OCI-M1 (cell line): ENCODE measurements around the gene AKT3.
"Not testable (repeated sequence)": the region's sequence is repeated elsewhere in the genome, so short reads cannot be mapped to it uniquely, and the experiment has no call there.

Experiments
- DNase-seq: peaks from one replicate; lab custom pipeline; 2025; lab: John Stamatoyannopoulos, UW

AKT3 gene

GRCh38 chr1:243597383-243597782, 252.7 kb downstream of the AKT3 start:
- no peak for DNase-seq

DNA sequence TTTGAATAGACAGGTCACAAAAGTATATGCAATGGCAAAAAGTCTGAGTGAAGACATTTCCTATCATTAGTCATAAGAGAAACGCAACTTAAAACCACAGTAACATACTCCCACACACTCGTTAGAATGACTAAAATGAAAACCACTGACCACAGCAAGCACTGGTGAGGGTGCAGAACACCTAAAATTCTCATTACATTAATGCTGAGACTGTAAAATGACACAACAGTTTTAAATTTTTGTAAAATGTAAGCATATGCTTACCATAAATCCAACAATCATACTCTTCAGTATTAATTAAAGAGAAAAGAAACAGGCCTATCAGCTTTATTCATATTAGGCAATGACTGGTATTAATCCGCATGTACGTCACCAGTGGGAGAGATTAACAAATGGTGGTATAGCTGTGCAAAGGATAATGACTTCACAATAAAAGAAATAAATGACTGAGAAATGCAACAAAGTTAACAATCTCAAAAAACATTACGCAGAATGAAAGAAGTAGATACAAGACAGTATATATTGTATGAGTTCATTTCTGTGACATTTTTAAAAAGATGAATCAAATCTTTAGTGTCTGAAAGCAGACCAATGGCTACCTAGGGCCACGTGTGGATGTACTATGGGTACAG, 253.5 kb downstream of the AKT3 start:
- DNase-seq, result peak; percentile 58

- DNase-seq, result no peak
These were observed 254.4 kb downstream of the AKT3 start for GRCh38 chr1:243595527-243596210.

- no peak for DNase-seq
These were observed 255.6 kb downstream of the AKT3 start for GRCh38 chr1:243594455-243594854.

- not testable (repeated sequence) for DNase-seq
These were observed 260.8 kb downstream of the AKT3 start for GRCh38 chr1:243589286-243589685.

GRCh38 chr1:243587823-243588560, 262.1 kb downstream of the AKT3 start:
- no peak for DNase-seq

DNA sequence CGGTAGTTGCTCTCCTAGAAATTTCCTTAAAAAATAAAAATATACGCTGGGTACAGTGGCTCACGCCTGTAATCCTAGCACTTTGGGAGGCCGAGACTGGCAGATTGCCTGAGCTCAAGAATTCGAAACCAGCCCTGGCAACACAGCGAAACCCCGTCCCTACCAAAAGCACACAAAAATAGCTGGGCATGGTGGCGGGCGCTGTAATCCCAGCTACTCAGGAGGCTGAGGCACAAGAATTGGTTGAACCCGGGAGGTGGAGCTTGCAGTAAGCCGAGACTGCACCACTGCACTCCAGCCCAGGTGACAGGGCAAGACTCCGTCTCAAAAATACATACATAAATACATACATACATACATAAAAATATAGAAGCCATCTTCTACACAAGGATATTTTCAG, 262.8 kb downstream of the AKT3 start:
- no peak for DNase-seq

GRCh38 chr1:243585982-243586381, 264.1 kb downstream of the AKT3 start:
- no peak for DNase-seq

DNA sequence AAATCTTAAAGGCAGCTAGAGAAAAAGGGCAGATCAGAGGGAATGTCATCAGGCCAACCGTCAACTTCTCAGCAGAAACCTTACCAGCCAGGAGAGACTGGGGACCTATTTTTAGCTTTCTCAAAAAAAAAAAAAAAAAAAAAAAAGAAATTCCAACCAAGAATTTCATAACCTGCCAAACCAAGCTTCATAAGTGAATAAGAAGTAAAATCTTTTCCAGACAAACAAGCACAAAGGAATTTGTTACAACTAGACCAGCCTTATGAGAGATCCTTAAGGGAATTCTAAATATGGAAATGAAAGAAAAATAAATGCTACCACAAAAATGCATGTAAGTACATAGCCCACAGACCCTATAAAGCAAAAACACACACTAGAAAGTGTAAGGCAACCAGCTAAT, 267.7 kb downstream of the AKT3 start:
- DNase-seq, result no peak

DNA sequence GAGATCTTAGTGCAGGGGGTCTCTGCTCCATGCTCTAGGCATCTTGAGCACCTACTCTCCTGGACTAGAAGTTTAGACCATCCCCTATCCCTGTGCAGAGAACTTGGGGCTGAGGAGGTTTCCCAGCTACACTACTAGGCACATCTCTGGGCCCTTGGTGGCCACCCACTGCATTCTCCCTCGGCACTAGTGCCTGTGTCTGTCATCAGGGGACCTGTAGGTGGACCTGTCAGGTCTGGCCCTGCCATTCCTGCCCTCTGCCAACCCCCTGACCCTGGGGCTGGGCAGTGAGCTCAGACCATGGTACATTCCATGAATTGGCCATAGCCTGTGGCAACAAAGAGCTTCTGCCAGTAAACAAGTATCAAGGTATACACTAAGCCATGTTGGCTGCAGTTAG, 269.1 kb downstream of the AKT3 start:
- DNase-seq, result no peak

DNA sequence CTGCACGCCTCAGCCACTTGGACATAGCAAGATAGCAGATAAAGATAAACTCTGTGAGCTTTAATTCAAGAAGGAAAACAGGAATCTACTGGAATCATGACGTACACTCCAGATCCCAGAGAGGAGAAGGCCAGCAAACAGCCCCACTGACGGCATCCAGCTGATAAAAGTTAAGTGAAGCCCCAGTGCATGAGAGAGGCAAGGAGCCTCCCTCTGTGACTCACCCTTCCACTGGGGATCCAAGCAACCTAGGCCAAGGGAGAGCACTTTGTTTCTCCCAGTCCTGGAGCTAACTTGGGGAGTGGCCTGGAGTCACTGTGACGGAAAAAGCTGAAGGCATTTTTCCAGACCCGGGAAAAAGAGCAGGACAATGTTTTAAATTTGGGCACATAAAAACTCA, 270.0 kb downstream of the AKT3 start:
- no peak for DNase-seq

DNA sequence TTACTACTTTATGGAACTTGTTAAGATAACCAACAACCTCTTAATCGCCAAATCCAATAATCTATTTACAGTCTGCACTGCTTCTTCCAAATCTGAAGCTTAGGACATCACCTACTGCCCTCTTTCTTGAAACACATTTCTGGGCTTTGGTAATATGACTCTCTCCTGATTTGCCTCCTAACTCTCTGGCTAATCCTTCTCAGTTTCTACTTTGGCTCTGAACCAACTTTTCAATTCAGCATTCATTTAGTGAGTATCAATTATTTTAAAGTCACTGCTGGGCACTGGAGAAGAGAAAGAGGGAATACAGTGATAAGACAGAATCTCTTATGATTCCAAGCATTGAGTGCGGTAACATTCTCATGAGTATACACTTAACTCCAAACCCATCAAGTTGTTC, 275.0 kb downstream of the AKT3 start:
- no peak for DNase-seq

DNA sequence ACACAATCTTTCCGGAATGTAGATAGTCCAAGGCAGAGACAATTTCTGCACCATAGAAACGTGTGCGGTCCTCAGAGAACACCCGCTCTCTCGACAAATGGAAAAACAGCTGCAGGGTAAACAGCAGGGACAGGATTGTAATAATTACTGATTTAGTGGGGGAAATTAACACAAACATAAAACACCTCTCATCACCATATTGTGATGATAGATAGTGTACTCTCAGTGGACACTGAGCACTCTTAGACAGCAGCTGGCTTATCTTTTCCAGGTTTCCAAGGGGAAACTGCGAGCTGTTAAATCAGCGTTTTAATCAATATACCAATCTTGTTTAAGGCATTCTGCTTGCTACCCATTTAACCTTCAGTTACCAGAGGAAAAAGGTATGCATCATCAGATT, 277.1 kb downstream of the AKT3 start:
- DNase-seq, result no peak

DNA sequence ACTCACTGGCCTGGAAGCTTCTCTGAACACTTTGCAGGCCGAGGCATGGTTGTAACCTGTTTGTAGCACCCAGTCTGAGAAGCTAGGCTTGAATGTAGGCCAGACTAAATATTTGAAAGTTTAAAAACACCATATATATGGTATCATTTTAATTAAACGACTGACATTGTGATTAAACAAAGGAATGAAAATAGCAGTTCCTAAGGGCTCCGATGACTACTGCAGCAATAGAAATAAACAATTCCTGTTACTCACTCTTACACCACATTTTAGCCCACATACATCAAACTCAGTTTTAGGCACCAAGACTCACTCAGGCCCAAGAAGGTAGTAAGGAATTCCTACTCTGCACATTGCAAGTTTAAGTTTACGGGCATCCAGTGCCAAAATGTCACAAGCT, 281.2 kb downstream of the AKT3 start:
- no peak for DNase-seq

- no peak for DNase-seq
These were observed 285.2 kb downstream of the AKT3 start for GRCh38 chr1:243564814-243565213.

DNA sequence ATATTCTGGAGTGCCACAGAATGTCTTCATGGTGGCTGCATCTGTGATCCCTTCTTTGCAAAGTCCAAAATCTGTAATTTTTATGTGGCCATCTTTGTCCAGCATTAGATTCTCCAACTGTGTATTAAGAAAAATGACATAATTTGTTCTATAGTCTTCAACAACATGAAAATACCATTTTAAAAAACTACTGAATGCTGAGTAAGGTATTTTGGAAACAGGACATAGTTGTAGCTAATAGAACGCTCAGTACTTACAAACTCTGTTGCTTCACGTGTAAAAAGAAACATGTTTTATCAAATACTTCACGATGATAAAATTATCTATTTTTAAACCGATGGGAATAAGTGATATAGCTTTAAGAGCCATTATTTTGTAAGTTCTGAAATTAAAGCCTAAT, 286.3 kb downstream of the AKT3 start:
- DNase-seq, result no peak

GRCh38 chr1:243562473-243562872, 287.6 kb downstream of the AKT3 start:
- DNase-seq, result no peak

- DNase-seq, result no peak
These were observed 288.3 kb downstream of the AKT3 start for GRCh38 chr1:243561588-243562319.

- no peak for DNase-seq
These were observed 290.4 kb downstream of the AKT3 start for GRCh38 chr1:243559575-243560162.

- DNase-seq, result no peak
These were observed 291.5 kb downstream of the AKT3 start for GRCh38 chr1:243558576-243558975.

GRCh38 chr1:243557866-243558265, 292.2 kb downstream of the AKT3 start:
- no peak for DNase-seq

GRCh38 chr1:243554686-243555085, 295.4 kb downstream of the AKT3 start:
- DNase-seq, result no peak
